H9 (cell line): Measurements from ENCODE around the gene PDE3A. TPM values are rescaled to one million over a fixed set of nuclear protein-coding genes. Genes with fewer than 3 reads are reported as not detected.

Experiments used
- DNase-seq: peaks from one replicate; pipeline ENCODE4 v3.0.0-alpha.2; 2017
- H2AFZ ChIP-seq: one replicate; pipeline ENCODE4 v1.6.1; 2013; ENCODE audit warnings: mild to moderate bottlenecking, low read length, control low read depth, moderate library complexity
- H2AK5ac ChIP-seq: 2 replicates; pipeline ENCODE4 v1.6.1; 2013; ENCODE audit warnings: low read length, control low read depth, mixed read lengths; ENCODE audit not compliant: insufficient read length
- H2BK120ac ChIP-seq: one replicate; pipeline ENCODE4 v1.6.1; 2013; ENCODE audit warnings: low read depth, mild to moderate bottlenecking, low read length, control low read depth, inconsistent platforms; ENCODE audit not compliant: poor library complexity, severe bottlenecking
- H2BK12ac ChIP-seq: 2 replicates; pipeline ENCODE4 v1.6.1; 2013; ENCODE audit warnings: low read length, control low read depth, mixed read lengths, low read depth; ENCODE audit not compliant: insufficient read length
- H2BK15ac ChIP-seq: 2 replicates; pipeline ENCODE4 v1.6.1; 2013; ENCODE audit warnings: low read depth, low read length, control low read depth
- H2BK20ac ChIP-seq: one replicate; pipeline ENCODE4 v1.6.1; 2013; ENCODE audit warnings: low read depth, mild to moderate bottlenecking, low read length, control low read depth, inconsistent platforms; ENCODE audit not compliant: poor library complexity, severe bottlenecking
- H2BK5ac ChIP-seq: 2 replicates; pipeline ENCODE4 v1.6.1; 2013; ENCODE audit warnings: low read length, control low read depth, mixed read lengths; ENCODE audit not compliant: insufficient read length
- H3K14ac ChIP-seq: 2 replicates; pipeline ENCODE4 v1.6.1; 2013; ENCODE audit warnings: low read length, control low read depth; ENCODE audit not compliant: insufficient read depth
- H3K18ac ChIP-seq: 2 replicates; pipeline ENCODE4 v1.6.1; 2013; ENCODE audit warnings: low read depth, mild to moderate bottlenecking, mixed read lengths, low read length, control low read depth; ENCODE audit not compliant: insufficient read length
- H3K23ac ChIP-seq: 2 replicates; pipeline ENCODE4 v1.6.1; 2013; ENCODE audit warnings: low read length, control low read depth, mixed read lengths, low read depth; ENCODE audit not compliant: insufficient read length
- H3K23me2 ChIP-seq: 2 replicates; pipeline ENCODE4 v1.6.1; 2013; ENCODE audit warnings: low read depth, mild to moderate bottlenecking, mixed read lengths, low read length, control low read depth; ENCODE audit not compliant: insufficient read length, poor library complexity, severe bottlenecking
- H3K27ac ChIP-seq: 2 replicates; pipeline ENCODE4 v1.5.1; 2013; ENCODE audit warnings: low read length, control low read depth, mixed read lengths, low read depth; ENCODE audit not compliant: insufficient read length
- H3K27me3 ChIP-seq: 2 replicates; pipeline ENCODE4 v1.6.1; 2013; ENCODE audit warnings: low read length, control low read depth, inconsistent platforms; ENCODE audit not compliant: insufficient read depth
- H3K4ac ChIP-seq: 2 replicates; pipeline ENCODE4 v1.6.1; 2013; ENCODE audit warnings: low read depth, mild to moderate bottlenecking, control low read depth, inconsistent platforms, low read length, moderate library complexity
- H3K4me1 ChIP-seq: 2 replicates; pipeline ENCODE4 v1.6.1; 2013; ENCODE audit warnings: low read length, control low read depth, inconsistent platforms; ENCODE audit not compliant: insufficient read depth
- H3K4me2 ChIP-seq: 2 replicates; pipeline ENCODE4 v1.6.1; 2013; ENCODE audit warnings: low read length, control low read depth, mixed read lengths; ENCODE audit not compliant: insufficient read length, insufficient read depth
- H3K56ac ChIP-seq: 2 replicates; pipeline ENCODE4 v1.6.1; 2013; ENCODE audit warnings: low read depth, mild to moderate bottlenecking, mixed read lengths, low read length, control low read depth; ENCODE audit not compliant: insufficient read length
- H3K79me1 ChIP-seq: 2 replicates; pipeline ENCODE4 v1.6.1; 2013; ENCODE audit warnings: low read depth, mild to moderate bottlenecking, moderate library complexity, low read length, control low read depth, inconsistent platforms; ENCODE audit not compliant: insufficient read depth, poor library complexity, severe bottlenecking
- H3K79me2 ChIP-seq: 2 replicates; pipeline ENCODE4 v1.6.1; 2013; ENCODE audit warnings: low read length, control low read depth, inconsistent platforms; ENCODE audit not compliant: insufficient read depth
- H3K9ac ChIP-seq: 2 replicates; pipeline ENCODE4 v1.6.1; 2013; ENCODE audit warnings: low read length, control low read depth, mixed read lengths; ENCODE audit not compliant: insufficient read length; ENCODE audit errors: extremely low read depth
- H3K9me3 ChIP-seq: one replicate; pipeline ENCODE4 v1.6.1; 2013; ENCODE audit warnings: low read depth, low read length, inconsistent platforms; ENCODE audit not compliant: control insufficient read depth
- H3T11ph ChIP-seq: one replicate; pipeline ENCODE4 v1.6.1; 2013; ENCODE audit warnings: mild to moderate bottlenecking, low read length, control low read depth, inconsistent platforms
- H4K20me1 ChIP-seq: one replicate; pipeline ENCODE4 v1.6.1; 2013; ENCODE audit not compliant: control insufficient read depth, insufficient read length, insufficient read depth
- H4K5ac ChIP-seq: 2 replicates; pipeline ENCODE4 v1.6.1; 2013; ENCODE audit warnings: low read depth, mild to moderate bottlenecking, mixed read lengths, low read length, control low read depth; ENCODE audit not compliant: insufficient read length
- H4K8ac ChIP-seq: replicated peaks from 2 replicates; pipeline ENCODE4 v1.6.1; 2013; ENCODE audit warnings: low read length, control low read depth, mixed read lengths, low read depth; ENCODE audit not compliant: insufficient read length
- H4K91ac ChIP-seq: 2 replicates; pipeline ENCODE4 v1.6.1; 2013; ENCODE audit warnings: low read depth, mild to moderate bottlenecking, moderate library complexity, mixed read lengths, low read length, control low read depth; ENCODE audit not compliant: insufficient read length
- H3K27ac Mint-ChIP-seq, 3 experiments: 2 replicates in 2 of 3; 3 replicates in 1 of 3; pipeline ENCODE4 v1.8.0; 2020 to 2021; ENCODE audit warnings: mixed read lengths in 3 of 3, mild to moderate bottlenecking in 1 of 3, moderate library complexity in 1 of 3
- H3K27me3 Mint-ChIP-seq: 2 replicates; pipeline ENCODE4 v1.8.0; 2021; ENCODE audit warnings: low read depth, mild to moderate bottlenecking, moderate library complexity, mixed read lengths
- H3K36me3 Mint-ChIP-seq, 3 experiments: 2 replicates in 2 of 3; 3 replicates in 1 of 3; pipeline ENCODE4 v1.8.0; 2020 to 2021; ENCODE audit warnings: low read depth in 3 of 3, mixed read lengths in 3 of 3; ENCODE audit not compliant: insufficient read depth in 1 of 3
- H3K4me1 Mint-ChIP-seq, 2 experiments: 2 replicates each; pipeline ENCODE4 v1.8.0; 2020; ENCODE audit warnings: mixed read lengths in 2 of 2
- H3K4me3 Mint-ChIP-seq, 2 experiments: 2 replicates in 1 of 2; 3 replicates in 1 of 2; pipeline ENCODE4 v1.8.0; 2020 to 2021; ENCODE audit warnings: mild to moderate bottlenecking in 2 of 2, mixed read lengths in 2 of 2, moderate library complexity in 1 of 2
- H3K9me3 Mint-ChIP-seq, 2 experiments: 2 replicates in 1 of 2; 3 replicates in 1 of 2; pipeline ENCODE4 v1.8.0; 2020; ENCODE audit warnings: mild to moderate bottlenecking in 2 of 2, mixed read lengths in 2 of 2, moderate library complexity in 1 of 2
- CTCF ChIP-seq: fragments of 200-600 bp; sonication (generic); conservative IDR thresholded peaks from 3 replicates; pipeline ENCODE4 v1.8.0; 2021; ENCODE audit warnings: antibody characterized with exemption, mild to moderate bottlenecking
- WGBS: extraction: QIAGEN DNeasy Blood & Tissue Kit; methylation state at CpG from one replicate; pipeline ENCODE4 v1.1.7; 2013; ENCODE audit warnings: missing lambda C conversion rate, low lambda C conversion rate, mixed read lengths; ENCODE audit not compliant: insufficient read length; ENCODE audit errors: extremely low coverage; 5-methylcytosine and 5-hydroxymethylcytosine counted together
- total RNA-seq: library from RNA; stranded (reverse); gene quantifications from 2 replicates; pipeline ENCODE4 v1.2.1, GENCODE V29; 2021

PDE3A gene
- total RNA-seq, 1 experiment from 2014 or later, result 3.0 TPM

GRCh38 chr12:20364501-20364900 lies 3.8 kb upstream of the PDE3A start:
- H3K9ac ChIP-seq, result no peak overlapping the region
- H4K8ac ChIP-seq, result no peak overlapping the region
- no peak overlapping the region for H3K56ac ChIP-seq
- no peak overlapping the region for H3K18ac ChIP-seq
- TF ChIP-seq CTCF, result no peak
- H3T11ph ChIP-seq, result no peak overlapping the region
- H4K20me1 ChIP-seq, result no peaks in the 10 kb centered on the region
- Mint-ChIP-seq H3K9me3 (no peaks in the 10 kb centered on the region; a peak in 1 of 5 replicates), H3K36me3 (no peaks in the 10 kb centered on the region), H3K27ac (no peak overlapping the region), H3K4me1 (peaks cover 6 to 9% of the 10 kb centered on the region in 2 experiments), H3K4me3 (no peak overlapping the region), H3K27me3 (peaks cover 15% of the 10 kb centered on the region)
- H3K4ac ChIP-seq, result no peak overlapping the region
- peaks cover 2% of the 10 kb centered on the region; the same call in 1 of the 2 replicates for H3K27me3 ChIP-seq
- H3K4me1 ChIP-seq, result no peaks in the 10 kb centered on the region; the same call in 1 of the 2 replicates
- H3K79me2 ChIP-seq, result no peaks in the 10 kb centered on the region
- H2BK12ac ChIP-seq, result no peak overlapping the region
- no peak overlapping the region for H2BK20ac ChIP-seq
- H2BK120ac ChIP-seq, result no peak overlapping the region
- peaks cover 15% of the 10 kb centered on the region for H3K23me2 ChIP-seq
- H4K91ac ChIP-seq, result no peak overlapping the region
- DNase-seq, result no peak
- no peak overlapping the region for H3K23ac ChIP-seq
- H2BK15ac ChIP-seq, result no peak overlapping the region
- no CpG with 5 or more reads among the region's 4 CpGs for WGBS
- no peak overlapping the region for H2AK5ac ChIP-seq
- no peak overlapping the region for H2AFZ ChIP-seq
- H3K9me3 ChIP-seq, result no peaks in the 10 kb centered on the region
- H2BK5ac ChIP-seq, result no peak overlapping the region
- no peaks in the 10 kb centered on the region for H3K79me1 ChIP-seq
- H4K5ac ChIP-seq, result no peak overlapping the region
- H3K27ac ChIP-seq, result no peak overlapping the region
- H3K14ac ChIP-seq, result no peak overlapping the region
- no peak overlapping the region for H3K4me2 ChIP-seq
